Lung (tissue), 12 donors: ENCODE measurements around the gene FNDC11. TPM values are rescaled to one million over a fixed set of nuclear protein-coding genes. Genes with fewer than 3 reads are reported as not detected.

Experiments
- ATAC-seq: fragments of 200-7000 bp; cut with Tn5 transposase; one replicate; pipeline ENCODE4 v1.9.1; 2020; ENCODE audit warnings: moderate number of reproducible peaks; ENCODE audit not compliant: insufficient read depth, low FRiP score
- DNase-seq, 3 donors: peaks; one replicate each; pipeline ENCODE4 v3.0.0-alpha.2; 2013 to 2017
- H3K27ac ChIP-seq, 2 donors: one replicate each; pipeline ENCODE4 v1.5.1; 2013; ENCODE audit warnings: mild to moderate bottlenecking in 2 of 2, moderate library complexity in 2 of 2, control low read depth in 1 of 2, inconsistent platforms in 1 of 2, low read depth in 1 of 2, low read length in 1 of 2
- H3K27me3 ChIP-seq, 3 donors: one replicate each; pipeline ENCODE4 v1.5.1; 2013; ENCODE audit warnings: low read length in 2 of 3; ENCODE audit not compliant: control insufficient read depth in 3 of 3, insufficient read depth in 3 of 3
- H3K36me3 ChIP-seq, 4 donors: one replicate each; pipeline ENCODE4 v1.5.1; 2013; ENCODE audit warnings: low read length in 4 of 4, mild to moderate bottlenecking in 1 of 4, moderate library complexity in 1 of 4; ENCODE audit not compliant: control insufficient read depth in 4 of 4, insufficient read depth in 4 of 4
- H3K4me1 ChIP-seq, 5 donors: one replicate each; pipeline ENCODE4 v1.5.1; 2013; ENCODE audit warnings: low read length in 5 of 5, mild to moderate bottlenecking in 2 of 5, moderate library complexity in 1 of 5; ENCODE audit not compliant: control insufficient read depth in 5 of 5, insufficient read depth in 5 of 5
- H3K4me3 ChIP-seq: one replicate; pipeline ENCODE4 v1.5.1; 2013; ENCODE audit warnings: mild to moderate bottlenecking, control low read depth, moderate library complexity
- H3K9ac ChIP-seq, 2 donors: one replicate each; pipeline ENCODE4 v1.5.1; 2013; ENCODE audit warnings: low read length in 2 of 2, control low read depth in 1 of 2; ENCODE audit not compliant: insufficient read depth in 1 of 2
- H3K9me3 ChIP-seq, 4 donors: one replicate each; pipeline ENCODE4 v1.5.1; 2013; ENCODE audit warnings: low read length in 3 of 4, mild to moderate bottlenecking in 1 of 4, moderate library complexity in 1 of 4; ENCODE audit not compliant: control insufficient read depth in 4 of 4, insufficient read depth in 3 of 4
- CTCF ChIP-seq: IDR thresholded peaks from 2 replicates; pipeline ENCODE4 v1.5.1; 2012; ENCODE audit warnings: mild to moderate bottlenecking; ENCODE audit errors: control extremely low read depth, extremely low read depth
- WGBS, 2 donors: extraction: QIAGEN DNeasy Blood & Tissue Kit; methylation state at CpG; one replicate each; pipeline ENCODE4 v1.1.7; 2013; 5-methylcytosine and 5-hydroxymethylcytosine counted together
- polyA plus RNA-seq, 2 donors: library from polyadenylated mRNA; stranded (reverse); fragments of 200-250 nt; gene quantifications; one replicate each; pipeline ENCODE4 v1.2.1, GENCODE V29; 2013
- total RNA-seq, 2 donors: library from RNA; depleted of rRNA in 1 of 2; stranded (reverse); fragments of >200 nt in 1 of 2; gene quantifications; one replicate each; pipeline ENCODE4 v1.2.1, GENCODE V29; 2014 to 2021
- donor health status: control.
- donor health status: control.
- donor health status: Bipolar disorder and iron deficiency.
- donor health status: healthy.
- donor health status: DM: yes; HTN: yes; CAD: no.

The FNDC11 gene
- total and polyA plus RNA-seq, 4 donors = 1.0 to 3.2 (median 2.3) TPM

GRCh38 chr20:63545814-63546213, 8.1 kb upstream of the FNDC11 start:
- Histone ChIP-seq H3K9ac (no peak overlapping the region), H3K27me3 (peaks cover 0 to 28% (median 7%) of the 10 kb centered on the region in 3 donors), H3K9me3 (no peaks in the 10 kb centered on the region), H3K27ac (no peak overlapping the region), H3K4me1 (no peaks in the 10 kb centered on the region), H3K4me3 (no peak overlapping the region), H3K36me3 (no peaks in the 10 kb centered on the region)
- ATAC-seq (no peak), DNase-seq (no peak)
- no peak for TF ChIP-seq CTCF
- 55 to 59% methylated on average over 6 of the region's 6 CpGs for WGBS, 2 donors

- no peak for DNase-seq
- H3K9ac ChIP-seq = no peak overlapping the region
- no peak overlapping the region for H3K27ac ChIP-seq
- 76 to 87% methylated on average over 18 to 20 of the region's 20 CpGs for WGBS, 2 donors
- H3K4me3 ChIP-seq = no peak overlapping the region
- no peaks in the 10 kb centered on the region for H3K4me1 ChIP-seq
- TF ChIP-seq CTCF = no peak
- ATAC-seq = no peak
- H3K36me3 ChIP-seq = no peaks in the 10 kb centered on the region
- peaks cover 0 to 28% (median 12%) of the 10 kb centered on the region in 3 donors for H3K27me3 ChIP-seq
- no peaks in the 10 kb centered on the region for H3K9me3 ChIP-seq
These were observed 7.6 kb upstream of the FNDC11 start for GRCh38 chr20:63546256-63546955.

GRCh38 chr20:63546956-63547724, 6.8 kb upstream of the FNDC11 start:
- no peak overlapping the region for H3K4me3 ChIP-seq
- no peak for DNase-seq

More at GRCh38 chr20:63546956-63547724, 6.8 kb upstream of the FNDC11 start:
- Histone ChIP-seq H3K27ac (no peak overlapping the region), H3K36me3 (no peaks in the 10 kb centered on the region), H3K27me3 (peaks cover 0 to 28% (median 12%) of the 10 kb centered on the region in 3 donors), H3K4me1 (no peaks in the 10 kb centered on the region), H3K9ac (no peak overlapping the region), H3K9me3 (no peaks in the 10 kb centered on the region)
- no peak for TF ChIP-seq CTCF
- no peak for ATAC-seq
- 48 to 70% methylated on average over 50 to 58 of the region's 58 CpGs for WGBS, 2 donors
